ENCODE results near the gene ALLC.

DNA sequence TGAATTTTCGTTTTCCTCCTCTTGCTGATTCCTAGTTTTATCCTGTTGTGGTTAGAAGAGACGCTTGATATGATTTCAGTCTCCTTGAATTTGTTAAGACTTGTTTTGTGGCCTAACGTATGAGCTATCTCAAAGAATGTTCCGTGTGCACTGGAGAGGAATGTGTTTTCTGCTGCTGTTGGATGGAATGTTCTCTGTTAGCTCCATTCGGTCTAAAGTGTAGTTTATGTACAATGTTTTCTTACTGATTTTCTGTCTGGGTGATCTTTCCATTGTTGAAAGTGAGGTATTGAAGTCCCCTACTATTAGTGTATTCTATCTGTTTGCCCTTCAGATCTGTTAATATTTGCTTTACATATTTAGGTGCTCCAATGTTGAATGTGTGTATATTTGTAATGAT lies 37.2 kb upstream of the ALLC start:
- TF ChIP-seq POLR2AphosphoS5 (IDR thresholded peaks at IDR 0.05; ENCODE audit: low read depth, low read length) (no peak), POLR2A (IDR thresholded peaks at IDR 0.05; ENCODE audit: low read depth, low read length) (no peak), TAF1 (IDR thresholded peaks at IDR 0.05; ENCODE audit: low read depth, low read length) (no peak), SPI1 (IDR thresholded peaks at IDR 0.05; ENCODE audit: low read depth, low read length) (no peak)
